Stimulated activated CD8-positive, alpha-beta memory T cell treated with anti-CD3 and anti-CD28 coated beads, Interleukin-7, amount 100 ng/mL, for 4 hours (primary cell): Measurements from ENCODE around the gene TMC5.
"Not testable (repeated sequence)": the region's sequence is repeated elsewhere in the genome, so short reads cannot be mapped to it uniquely, and the experiment has no call there.

Experiments used
- DNase-seq, 2 donors: peaks; one replicate each; pipeline ENCODE4 v3.0.0-alpha.2; 2020; ENCODE audit warnings: low read depth in 2 of 2

Gene TMC5

GRCh38 chr16:19400711-19401110, 17.0 kb upstream of the TMC5 start:
- DNase-seq: no peak

GRCh38 chr16:19406891-19407491, 10.7 kb upstream of the TMC5 start:
- no peak for DNase-seq

GRCh38 chr16:19410435-19411171, 7.1 kb upstream of the TMC5 start:
- no peak for DNase-seq

- DNase-seq: no peak
These were observed 6.4 kb upstream of the TMC5 start for GRCh38 chr16:19411298-19411697.

GRCh38 chr16:19412055-19412454, 5.6 kb upstream of the TMC5 start:
- DNase-seq: not testable (repeated sequence)

GRCh38 chr16:19415461-19415860, 2.2 kb upstream of the TMC5 start:
- no peak for DNase-seq

GRCh38 chr16:19415918-19416317, 1.8 kb upstream of the TMC5 start:
- DNase-seq: no peak

GRCh38 chr16:19418200-19418599, 517 bp downstream of the TMC5 start:
- no peak for DNase-seq

- DNase-seq: no peak
These were observed 2.0 kb downstream of the TMC5 start for GRCh38 chr16:19419698-19420075.

GRCh38 chr16:19424478-19424877, 6.8 kb downstream of the TMC5 start:
- no peak for DNase-seq

- DNase-seq: no peak
These were observed 12.7 kb downstream of the TMC5 start for GRCh38 chr16:19430345-19430744.

- no peak for DNase-seq
These were observed 14.1 kb downstream of the TMC5 start for GRCh38 chr16:19431636-19432340.

- no peak for DNase-seq
These were observed 14.7 kb downstream of the TMC5 start for GRCh38 chr16:19432429-19432828.

GRCh38 chr16:19434584-19434983, 16.9 kb downstream of the TMC5 start:
- DNase-seq: no peak

GRCh38 chr16:19436540-19436939, 18.9 kb downstream of the TMC5 start:
- DNase-seq: no peak

GRCh38 chr16:19437280-19437679, 19.6 kb downstream of the TMC5 start:
- DNase-seq: no peak

GRCh38 chr16:19438739-19439138, 21.1 kb downstream of the TMC5 start:
- DNase-seq: no peak

GRCh38 chr16:19439483-19439882, 21.8 kb downstream of the TMC5 start:
- no peak for DNase-seq

- no peak for DNase-seq
These were observed 26.0 kb downstream of the TMC5 start for GRCh38 chr16:19443659-19444058.

GRCh38 chr16:19446300-19446846, 28.7 kb downstream of the TMC5 start:
- DNase-seq: no peak

GRCh38 chr16:19446886-19447285, 29.2 kb downstream of the TMC5 start:
- DNase-seq: no peak

GRCh38 chr16:19450186-19450585, 32.5 kb downstream of the TMC5 start:
- no peak for DNase-seq
